Skeletal muscle tissue (tissue), 4 donors: ENCODE measurements around the gene CCDC171. TPM values are rescaled to one million over a fixed set of nuclear protein-coding genes. Genes with fewer than 3 reads are reported as not detected.
"Not testable (repeated sequence)": the region's sequence is repeated elsewhere in the genome, so short reads cannot be mapped to it uniquely, and the experiment has no call there.

Experiments used
- H3K27ac ChIP-seq: one replicate; pipeline ENCODE4 v1.7.0; 2013; ENCODE audit warnings: mild to moderate bottlenecking, low read depth, low read length, inconsistent platforms
- H3K27me3 ChIP-seq, 3 donors: one replicate each; pipeline ENCODE4 v1.7.0; 2013; ENCODE audit warnings: low read length in 3 of 3; ENCODE audit not compliant: control insufficient read depth in 3 of 3, insufficient read depth in 3 of 3
- H3K36me3 ChIP-seq, 3 donors: one replicate each; pipeline ENCODE4 v1.7.0; 2013; ENCODE audit warnings: low read length in 3 of 3; ENCODE audit not compliant: control insufficient read depth in 3 of 3, insufficient read depth in 3 of 3
- H3K4me1 ChIP-seq, 3 donors: one replicate each; pipeline ENCODE4 v1.7.0; 2013; ENCODE audit warnings: low read length in 3 of 3, mild to moderate bottlenecking in 3 of 3; ENCODE audit not compliant: control insufficient read depth in 3 of 3, insufficient read depth in 3 of 3
- H3K4me3 ChIP-seq, 3 donors: one replicate each; pipeline ENCODE4 v1.7.0; 2013; ENCODE audit warnings: low read length in 3 of 3
- H3K9ac ChIP-seq, 3 donors: one replicate each; pipeline ENCODE4 v1.7.0; 2013; ENCODE audit warnings: low read length in 3 of 3, mild to moderate bottlenecking in 3 of 3, moderate library complexity in 2 of 3, low read depth in 1 of 3
- H3K9me3 ChIP-seq, 3 donors: one replicate each; pipeline ENCODE4 v1.7.0; 2013; ENCODE audit warnings: low read length in 3 of 3; ENCODE audit not compliant: control insufficient read depth in 3 of 3
- total RNA-seq: library from RNA; depleted of rRNA; stranded (reverse); fragments of >200 nt; gene quantifications from one replicate; pipeline ENCODE4 v1.2.3, GENCODE V29; 2014
- donor health status: Osteomylitis.

CCDC171 gene
- total RNA-seq, 1 donor from 2014 or later = 5.7 TPM

- Histone ChIP-seq H3K9ac (no peak overlapping the region), H3K27me3 (no peaks in the 10 kb centered on the region), H3K4me3 (no peak overlapping the region), H3K27ac (no peak overlapping the region), H3K36me3 (no peaks in the 10 kb centered on the region), H3K9me3 (peaks cover 0 to 2% (median 0%) of the 10 kb centered on the region in 3 donors), H3K4me1 (no peaks in the 10 kb centered on the region)
Observed at GRCh38 chr9:15786616-15787015, 233.8 kb downstream of the CCDC171 start.

DNA sequence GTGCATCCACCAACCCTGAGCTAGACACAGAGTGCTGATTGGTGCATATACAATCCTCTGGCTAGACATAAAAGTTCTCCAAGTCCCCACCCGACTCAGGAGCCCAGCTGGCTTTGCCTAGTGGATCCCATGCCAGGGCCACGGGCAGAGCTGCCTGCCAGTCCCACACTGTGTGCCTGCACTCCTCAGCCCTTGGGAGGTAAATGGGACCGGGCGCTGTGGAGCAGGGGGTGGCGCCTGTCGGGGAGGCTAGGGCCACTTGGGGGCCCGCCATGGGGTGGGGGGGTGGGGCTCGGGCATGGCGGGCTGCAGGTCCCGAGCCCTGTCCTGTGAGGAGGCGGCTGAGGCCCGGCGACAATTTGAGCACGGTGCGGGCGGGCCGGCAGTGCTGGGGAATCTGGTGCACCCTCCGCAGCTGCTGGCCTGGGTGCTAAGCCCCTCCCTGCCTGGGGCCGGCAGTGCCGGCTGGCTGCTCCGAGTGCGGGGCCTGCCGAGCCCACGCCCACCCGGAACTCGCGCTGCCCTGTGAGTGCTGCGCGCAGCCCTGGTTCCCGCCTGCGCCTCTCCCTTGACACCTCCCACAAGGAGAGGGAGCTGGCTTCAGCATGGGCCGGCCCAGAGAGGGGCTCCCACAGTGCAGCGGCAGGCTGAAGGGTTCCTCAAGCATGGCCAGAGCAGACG, 257.5 kb downstream of the CCDC171 start:
- H3K27ac ChIP-seq, H3K9ac ChIP-seq, H3K4me3 ChIP-seq, H3K27me3 ChIP-seq, H3K36me3 ChIP-seq, H3K9me3 ChIP-seq, H3K4me1 ChIP-seq: not testable (repeated sequence)

GRCh38 chr9:15813076-15813475, 260.2 kb downstream of the CCDC171 start:
- Histone ChIP-seq H3K27ac (no peak overlapping the region), H3K4me1 (no peaks in the 10 kb centered on the region), H3K4me3 (no peak overlapping the region), H3K9me3 (peaks cover 0 to 2% (median 0%) of the 10 kb centered on the region in 3 donors), H3K27me3 (no peaks in the 10 kb centered on the region), H3K9ac (no peak overlapping the region), H3K36me3 (no peaks in the 10 kb centered on the region)

DNA sequence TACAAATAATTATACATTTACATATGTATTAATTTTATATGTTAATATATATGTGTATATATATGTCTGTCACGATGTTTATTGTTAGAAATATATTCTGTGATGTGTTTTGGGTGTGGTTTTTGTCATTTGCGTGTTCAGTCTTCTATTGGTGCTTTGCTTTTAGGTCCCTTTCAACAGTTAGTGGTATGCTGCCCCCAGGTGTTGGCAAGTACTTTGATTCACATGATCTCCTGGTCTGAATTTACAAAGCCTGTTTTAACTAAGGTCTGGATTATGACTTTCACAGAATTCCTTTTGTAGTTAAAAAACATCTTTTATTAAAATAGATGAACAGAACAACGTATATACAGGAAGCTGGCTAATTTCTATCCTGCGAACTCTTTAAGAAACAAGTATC, 271.5 kb downstream of the CCDC171 start:
- H3K9me3 ChIP-seq = no peaks in the 10 kb centered on the region
- no peak overlapping the region for H3K9ac ChIP-seq
- no peaks in the 10 kb centered on the region for H3K36me3 ChIP-seq
- no peak overlapping the region for H3K4me3 ChIP-seq
- H3K4me1 ChIP-seq = no peaks in the 10 kb centered on the region
- no peak overlapping the region for H3K27ac ChIP-seq
- H3K27me3 ChIP-seq = no peaks in the 10 kb centered on the region

DNA sequence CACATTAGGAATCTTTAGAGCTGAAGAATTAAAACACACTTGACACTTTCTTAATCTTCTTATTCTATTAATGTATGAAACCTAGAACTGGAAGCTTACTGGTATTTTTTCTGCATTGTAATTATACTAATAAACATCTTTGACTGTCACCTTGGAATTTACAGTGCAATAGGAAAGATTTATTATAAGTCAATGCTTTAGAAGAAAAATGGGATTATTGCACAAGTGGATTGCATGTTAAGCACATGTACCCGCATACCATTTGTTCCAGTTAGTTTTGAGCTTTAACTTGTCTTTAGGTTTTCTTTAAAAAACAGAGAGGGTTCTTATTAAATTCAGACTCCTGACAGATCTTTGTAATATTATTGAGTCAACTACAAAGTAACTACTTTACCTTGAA, 278.5 kb downstream of the CCDC171 start:
- no peaks in the 10 kb centered on the region for H3K36me3 ChIP-seq
- no peaks in the 10 kb centered on the region for H3K4me1 ChIP-seq
- H3K9me3 ChIP-seq = no peaks in the 10 kb centered on the region

DNA sequence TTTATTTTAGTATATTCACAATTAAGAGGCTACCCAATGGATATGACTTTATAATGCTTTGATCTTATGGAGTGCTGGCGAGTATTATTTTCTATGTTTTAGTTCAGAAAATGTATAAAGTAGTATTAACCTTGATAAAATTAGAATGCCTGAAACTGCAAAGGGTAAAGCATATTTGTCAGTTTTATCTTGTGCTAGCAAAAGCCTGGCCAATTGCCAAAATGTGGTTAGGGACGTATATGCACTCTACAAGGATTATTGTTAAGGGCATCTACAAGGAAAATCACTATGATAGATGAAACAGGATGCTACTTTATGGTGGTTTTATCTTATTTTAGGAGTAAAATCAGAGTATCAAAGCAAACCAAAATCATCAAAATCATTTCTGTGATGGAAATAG, 281.7 kb downstream of the CCDC171 start:
- Histone ChIP-seq H3K36me3 (no peaks in the 10 kb centered on the region), H3K9ac (no peak overlapping the region), H3K27ac (no peak overlapping the region), H3K4me3 (no peak overlapping the region), H3K4me1 (no peaks in the 10 kb centered on the region), H3K9me3 (no peaks in the 10 kb centered on the region), H3K27me3 (no peaks in the 10 kb centered on the region)

More for the DNA sequence above, 278.5 kb downstream of the CCDC171 start:
- Histone ChIP-seq H3K27me3 (no peaks in the 10 kb centered on the region), H3K27ac (no peak overlapping the region), H3K4me3 (no peak overlapping the region), H3K9ac (no peak overlapping the region)

DNA sequence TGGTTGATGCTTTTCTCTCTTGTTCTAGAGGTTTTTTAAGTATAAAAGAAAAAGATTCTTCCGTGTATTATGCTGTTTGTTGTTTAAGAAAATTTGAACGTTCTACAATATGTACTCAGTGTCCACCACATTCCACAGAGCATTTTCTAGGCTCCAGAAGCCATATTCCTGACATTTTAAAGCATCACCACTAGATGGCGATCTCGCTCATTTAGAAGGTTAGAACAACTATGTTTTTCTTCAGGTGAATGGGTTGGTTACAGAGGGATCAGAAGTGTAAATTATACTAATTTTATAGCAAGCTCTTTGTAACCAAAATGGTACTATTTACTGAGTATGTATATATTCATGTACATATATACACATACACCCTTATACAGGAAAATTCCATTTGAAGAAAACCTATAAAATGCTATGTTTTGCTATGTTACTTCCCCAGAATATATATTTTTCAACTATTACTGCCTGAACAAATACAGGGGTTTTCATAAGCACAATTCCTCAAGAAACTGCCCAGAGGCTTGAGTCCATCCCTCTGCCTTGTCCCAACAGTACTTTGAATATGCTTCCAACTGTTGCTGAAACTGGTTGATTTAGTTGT, 284.3 kb downstream of the CCDC171 start:
- no peaks in the 10 kb centered on the region for H3K9me3 ChIP-seq
- H3K4me1 ChIP-seq = no peaks in the 10 kb centered on the region
- no peak overlapping the region for H3K27ac ChIP-seq
- no peak overlapping the region for H3K9ac ChIP-seq
- H3K36me3 ChIP-seq = no peaks in the 10 kb centered on the region
- no peak overlapping the region for H3K4me3 ChIP-seq
- H3K27me3 ChIP-seq = no peaks in the 10 kb centered on the region

- Histone ChIP-seq H3K9ac (no peak overlapping the region), H3K27ac (no peak overlapping the region), H3K9me3 (no peaks in the 10 kb centered on the region), H3K27me3 (no peaks in the 10 kb centered on the region), H3K4me1 (no peaks in the 10 kb centered on the region), H3K4me3 (no peak overlapping the region), H3K36me3 (peaks cover 0 to 3% (median 0%) of the 10 kb centered on the region in 3 donors)
Observed at GRCh38 chr9:15842051-15842450, 289.2 kb downstream of the CCDC171 start.

- Histone ChIP-seq H3K27ac (no peak overlapping the region), H3K36me3 (peaks cover 0 to 3% (median 0%) of the 10 kb centered on the region in 3 donors), H3K9me3 (no peaks in the 10 kb centered on the region), H3K4me3 (no peak overlapping the region), H3K27me3 (no peaks in the 10 kb centered on the region), H3K9ac (no peak overlapping the region), H3K4me1 (no peaks in the 10 kb centered on the region)
Observed at GRCh38 chr9:15843316-15843715, 290.5 kb downstream of the CCDC171 start.

- Histone ChIP-seq H3K9ac (no peak overlapping the region), H3K9me3 (no peaks in the 10 kb centered on the region), H3K4me3 (no peak overlapping the region), H3K4me1 (no peaks in the 10 kb centered on the region), H3K27ac (no peak overlapping the region), H3K27me3 (no peaks in the 10 kb centered on the region), H3K36me3 (peaks cover 0 to 3% (median 0%) of the 10 kb centered on the region in 3 donors)
Observed at GRCh38 chr9:15843931-15844330, 291.1 kb downstream of the CCDC171 start.
